Glomerular endothelial cell (primary cell): ENCODE data around the gene SPOCK3. TPM values are rescaled to one million over a fixed set of nuclear protein-coding genes. Genes with fewer than 3 reads are reported as not detected.
"Not testable (repeated sequence)": the region's sequence is repeated elsewhere in the genome, so short reads cannot be mapped to it uniquely, and the experiment has no call there.

ENCODE experiments used
- DNase-seq: peaks from one replicate; pipeline ENCODE4 v3.0.0-alpha.2; 2011; ENCODE audit warnings: low read depth, low spot score; ENCODE audit errors: extremely low read depth
- total RNA-seq: library from RNA; depleted of rRNA; stranded (reverse); fragments of >200 nt; gene quantifications from 2 replicates; pipeline ENCODE4 v1.2.3, GENCODE V29; 2015

Gene SPOCK3
- total RNA-seq, 1 donor from 2014 or later: 2.0 TPM

GRCh38 chr4:166715748-166716713 lies 518.3 kb downstream of the SPOCK3 start:
- not testable (repeated sequence) for DNase-seq

GRCh38 chr4:166700592-166700991 lies 533.7 kb downstream of the SPOCK3 start:
- DNase-seq: no peak

GRCh38 chr4:166688835-166689234 lies 545.5 kb downstream of the SPOCK3 start:
- DNase-seq: no peak

GRCh38 chr4:166687828-166688227 lies 546.5 kb downstream of the SPOCK3 start:
- no peak for DNase-seq
